Measurements from ENCODE around the gene CYP11A1.
"Not testable (repeated sequence)": the region's sequence is repeated elsewhere in the genome, so short reads cannot be mapped to it uniquely, and the experiment has no call there.

GRCh38 chr15:74390049-74390646, 22.7 kb upstream of the CYP11A1 start:
- TF ChIP-seq CTCF (IDR thresholded peaks at IDR 0.05); EZH2 (IDR thresholded peaks at IDR 0.05; ENCODE audit: borderline replicate concordance, insufficient read depth, low read depth, low read length, poor library complexity, severe bottlenecking): not testable (repeated sequence)

Data from B cell (primary cell).